ENCODE measurements around the gene RAX2. TPM values are rescaled to one million over a fixed set of nuclear protein-coding genes. Genes with fewer than 3 reads are reported as not detected.

Gene RAX2
- polyA plus RNA-seq, 1 of the 3 experiments (the other 2 are of a cell fraction): not detected

- TF ChIP-seq EZH2phosphoT487 (IDR thresholded peaks at IDR 0.05; ENCODE audit: borderline replicate concordance, low read depth) (no peak), REST (IDR thresholded peaks at IDR 0.05; ENCODE audit: low read depth, low read length) (0 out of 2 replicates have a peak, but pooled peaks have one; percentile 29), POLR2AphosphoS5 (IDR thresholded peaks at IDR 0.05; ENCODE audit: low read depth, low read length) (no peak), MXI1 (IDR thresholded peaks at IDR 0.05; ENCODE audit: low read depth, low read length) (no peak), FOSL2 (IDR thresholded peaks at IDR 0.05; ENCODE audit: borderline replicate concordance, low read depth) (no peak), CHD2 (IDR thresholded peaks at IDR 0.05; ENCODE audit: low read length, partially characterized antibody) (peak; percentile 84), SIN3A (IDR thresholded peaks at IDR 0.05; ENCODE audit: borderline replicate concordance, low read depth, low read length) (peak; percentile 57; the same call in 1 of the 2 replicates)
Measured at GRCh38 chr19:3721131-3721886, 50.7 kb downstream of the RAX2 start (continued).

- no peaks in the 10 kb centered on the region for H3F3A ChIP-seq (replicated peaks; ENCODE audit: insufficient read depth)
- H3K36me3 ChIP-seq (replicated peaks in 1 of 2; ENCODE audit: control insufficient read depth in 1 of 2, insufficient read depth in 2 of 2, low read length in 1 of 2): no peaks in the 10 kb centered on the region
- no peak for TF ChIP-seq FOSL2 (IDR thresholded peaks at IDR 0.05; ENCODE audit: borderline replicate concordance, low read depth)
- no peak for TF ChIP-seq SIN3A (IDR thresholded peaks at IDR 0.05; ENCODE audit: borderline replicate concordance, low read depth, low read length)
- no peak for TF ChIP-seq RAD21 (IDR thresholded peaks at IDR 0.05; ENCODE audit: low read length)
- TF ChIP-seq RFX5 (IDR thresholded peaks at IDR 0.05; ENCODE audit: low read length): no peak
- TF ChIP-seq NFIC (IDR thresholded peaks at IDR 0.05; ENCODE audit: borderline replicate concordance): no peak
- no peak for TF ChIP-seq SMC3 (IDR thresholded peaks at IDR 0.05; ENCODE audit: low read depth, low read length)
- TF ChIP-seq MXI1 (IDR thresholded peaks at IDR 0.05; ENCODE audit: low read depth, low read length): no peak
- no peak for TF ChIP-seq YY1 (IDR thresholded peaks at IDR 0.05; ENCODE audit: low read depth)
- no peak for TF ChIP-seq GATA2 (CRISPR knock-in tag; IDR thresholded peaks at IDR 0.05)
- no peak for TF ChIP-seq USF2 (IDR thresholded peaks at IDR 0.05; ENCODE audit: borderline replicate concordance, low read depth, low read length)
- no peak for TF ChIP-seq ELF1 (IDR thresholded peaks at IDR 0.05)
- TF ChIP-seq TAF1 (IDR thresholded peaks at IDR 0.05; ENCODE audit: borderline replicate concordance, low read depth, low read length): no peak
- TF ChIP-seq RCOR1 (IDR thresholded peaks at IDR 0.05; ENCODE audit: low read length): no peak
- H3K27ac ChIP-seq (ENCODE audit: low read depth in 2 of 2, low read length in 1 of 2): no peak overlapping the region
- no peaks in the 10 kb centered on the region for H3K9me2 ChIP-seq
- DNase-seq: no peak
- H3K9ac ChIP-seq: no peak overlapping the region
- H3K4me3 ChIP-seq (ENCODE audit: low read depth in 2 of 2, low read length in 1 of 2): no peak overlapping the region
- H3K4me2 ChIP-seq: no peak overlapping the region; the same call in 1 of the 2 replicates
- ChIA-PET POLR2A (no interaction called here), CTCF (interaction anchor here (0.6 to 3.6 kb wide), 11 partner anchors 8 to 136 kb away, joined by 3 to 21 read pairs (median 5); partner anchors contain the start of genes APBA3, MRPL54, PIP5K1C and TJP3)
- H4K20me1 ChIP-seq (ENCODE audit: insufficient read depth): no peaks in the 10 kb centered on the region
- H3K9me3 ChIP-seq: no peaks in the 10 kb centered on the region
- peaks cover 13% of the 10 kb centered on the region for H3K27me3 ChIP-seq (ENCODE audit: insufficient read depth)
- WGBS (ENCODE audit: low lambda C conversion rate): 10% methylated on average over 9 of the region's 9 CpGs
- H2AFZ ChIP-seq (ENCODE audit: low read depth): no peak overlapping the region
- peaks cover 0 to 2% of the 10 kb centered on the region in 2 experiments; a peak in 1 of 4 replicates for H3K4me1 ChIP-seq (ENCODE audit: control insufficient read depth in 1 of 2, insufficient read depth in 2 of 2, low read depth in 1 of 2, low read length in 1 of 2)
- no peaks in the 10 kb centered on the region for H3K79me2 ChIP-seq (ENCODE audit: insufficient read depth)
Measured at GRCh38 chr19:3720349-3720917, 51.6 kb downstream of the RAX2 start.
